ENCODE results near the gene NTSR1.
"Not testable (repeated sequence)": the region's sequence is repeated elsewhere in the genome, so short reads cannot be mapped to it uniquely, and the experiment has no call there.

NTSR1 gene

DNA sequence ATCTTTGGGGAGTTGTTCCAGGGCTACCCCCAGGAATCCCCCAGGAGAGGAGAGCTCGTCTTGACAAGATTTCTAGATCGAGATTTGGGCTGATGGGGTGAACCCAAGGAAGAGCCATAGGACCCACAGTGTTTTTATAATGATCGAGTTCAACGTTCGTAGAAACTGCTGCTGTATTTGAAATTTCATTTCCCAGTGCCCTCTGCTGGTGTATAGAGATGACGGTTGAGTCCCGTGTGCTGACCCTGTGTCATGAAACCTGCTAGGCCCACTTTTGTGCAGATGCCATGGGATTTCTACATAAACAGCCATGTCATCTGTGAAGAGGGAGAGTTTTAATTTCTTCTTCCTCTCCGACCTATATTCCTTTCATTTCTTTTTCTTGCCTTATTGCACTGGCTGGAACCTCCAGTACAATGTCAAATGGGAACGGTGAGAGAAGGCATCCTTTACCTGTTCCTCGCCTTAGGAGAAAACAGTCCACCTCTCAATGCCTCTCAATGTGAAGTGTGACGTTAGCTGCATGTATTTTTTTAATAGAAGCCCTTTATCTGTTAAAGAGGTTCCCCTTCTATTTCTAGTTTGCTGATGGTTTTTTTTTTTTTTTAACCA, 28.6 kb upstream of the NTSR1 start:
- no peak overlapping the region for H3K4me3 ChIP-seq (ENCODE audit: control insufficient read depth, low read depth, low read length)
- no peak for DNase-seq (ENCODE audit: low read depth)
- TF ChIP-seq, protein P1, sequence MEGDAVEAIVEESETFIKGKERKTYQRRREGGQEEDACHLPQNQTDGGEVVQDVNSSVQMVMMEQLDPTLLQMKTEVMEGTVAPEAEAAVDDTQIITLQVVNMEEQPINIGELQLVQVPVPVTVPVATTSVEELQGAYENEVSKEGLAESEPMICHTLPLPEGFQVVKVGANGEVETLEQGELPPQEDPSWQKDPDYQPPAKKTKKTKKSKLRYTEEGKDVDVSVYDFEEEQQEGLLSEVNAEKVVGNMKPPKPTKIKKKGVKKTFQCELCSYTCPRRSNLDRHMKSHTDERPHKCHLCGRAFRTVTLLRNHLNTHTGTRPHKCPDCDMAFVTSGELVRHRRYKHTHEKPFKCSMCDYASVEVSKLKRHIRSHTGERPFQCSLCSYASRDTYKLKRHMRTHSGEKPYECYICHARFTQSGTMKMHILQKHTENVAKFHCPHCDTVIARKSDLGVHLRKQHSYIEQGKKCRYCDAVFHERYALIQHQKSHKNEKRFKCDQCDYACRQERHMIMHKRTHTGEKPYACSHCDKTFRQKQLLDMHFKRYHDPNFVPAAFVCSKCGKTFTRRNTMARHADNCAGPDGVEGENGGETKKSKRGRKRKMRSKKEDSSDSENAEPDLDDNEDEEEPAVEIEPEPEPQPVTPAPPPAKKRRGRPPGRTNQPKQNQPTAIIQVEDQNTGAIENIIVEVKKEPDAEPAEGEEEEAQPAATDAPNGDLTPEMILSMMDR (conservative IDR thresholded peaks at IDR 0.05; ENCODE audit: control insufficient read depth, insufficient read depth, low read depth, low read length): no peak

GRCh38 chr20:62682912-62683517, 25.6 kb upstream of the NTSR1 start:
- TF ChIP-seq, protein P1 (conservative IDR thresholded peaks at IDR 0.05; ENCODE audit: control insufficient read depth, insufficient read depth, low read depth, low read length): no peak
- H3K4me3 ChIP-seq (ENCODE audit: control insufficient read depth, low read depth, low read length): no peak overlapping the region
- DNase-seq (ENCODE audit: low read depth): no peak

- DNase-seq (ENCODE audit: low read depth); H3K4me3 ChIP-seq (ENCODE audit: control insufficient read depth, low read depth, low read length): not testable (repeated sequence)
Measured at GRCh38 chr20:62683660-62684322, 24.8 kb upstream of the NTSR1 start.

DNA sequence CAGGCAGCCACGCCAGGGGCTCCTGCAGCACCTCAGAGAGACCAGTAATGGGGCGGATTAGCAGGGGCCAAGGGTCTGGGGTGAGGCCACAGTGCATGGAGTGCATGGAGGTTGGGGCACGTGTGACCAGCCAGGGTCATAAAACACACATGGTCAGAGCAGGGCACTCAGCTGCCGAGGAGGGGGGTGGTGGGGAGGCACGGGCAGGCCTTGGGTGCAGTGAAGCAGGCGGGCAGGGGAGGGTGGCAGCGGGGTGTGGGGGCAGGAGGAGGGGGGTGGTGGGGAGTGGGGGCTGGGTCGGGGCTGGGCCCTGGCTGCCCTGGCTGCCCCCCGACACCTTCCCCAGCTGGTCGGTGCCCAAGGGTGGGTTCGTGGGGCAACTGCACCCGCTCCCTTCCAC, 23.7 kb upstream of the NTSR1 start:
- H3K4me3 ChIP-seq (ENCODE audit: control insufficient read depth, low read depth, low read length): no peak overlapping the region
- no peak for DNase-seq (ENCODE audit: low read depth)
- TF ChIP-seq, protein P1 (conservative IDR thresholded peaks at IDR 0.05; ENCODE audit: control insufficient read depth, insufficient read depth, low read depth, low read length): no peak

DNA sequence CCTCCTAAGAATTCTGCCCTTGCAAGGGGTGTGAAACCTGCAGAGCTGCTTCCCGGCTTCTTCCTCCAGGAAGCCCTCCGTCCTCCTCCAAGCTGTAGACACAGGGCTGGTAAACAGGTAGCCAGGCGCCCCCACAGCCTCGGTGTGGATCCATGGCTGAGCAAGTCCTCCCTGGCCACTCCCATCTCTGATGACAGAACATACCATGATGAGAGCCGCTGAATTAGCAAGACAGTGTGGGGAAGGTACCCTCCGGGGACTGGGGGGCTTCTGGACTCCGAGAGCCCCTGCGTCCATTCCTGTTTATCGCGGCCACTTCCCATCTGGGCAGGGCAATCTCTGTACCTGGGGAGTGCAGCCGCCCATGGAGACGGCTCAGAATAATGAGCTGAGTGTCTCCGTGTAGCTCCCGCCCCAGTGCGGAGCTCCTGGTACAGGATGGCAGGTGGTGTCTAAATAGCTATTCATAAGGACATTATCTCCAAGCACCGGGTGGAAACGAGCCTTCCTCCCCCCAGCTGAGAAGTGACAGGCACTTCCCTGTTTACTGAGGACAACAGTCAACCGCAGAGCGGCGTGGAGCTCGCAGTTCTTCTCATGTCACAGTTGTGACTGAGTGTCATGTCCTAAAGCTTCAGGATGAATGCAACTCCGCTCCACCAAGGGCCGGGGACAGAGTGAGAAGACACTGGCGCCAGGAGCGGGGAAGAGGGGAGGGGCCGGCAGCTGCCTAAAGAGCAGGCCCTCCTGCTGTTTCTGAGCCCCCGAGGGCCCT, 22.7 kb upstream of the NTSR1 start:
- TF ChIP-seq, protein P1 (conservative IDR thresholded peaks at IDR 0.05; ENCODE audit: control insufficient read depth, insufficient read depth, low read depth, low read length): no peak
- DNase-seq (ENCODE audit: low read depth): no peak
- no peak overlapping the region for H3K4me3 ChIP-seq (ENCODE audit: control insufficient read depth, low read depth, low read length)

DNA sequence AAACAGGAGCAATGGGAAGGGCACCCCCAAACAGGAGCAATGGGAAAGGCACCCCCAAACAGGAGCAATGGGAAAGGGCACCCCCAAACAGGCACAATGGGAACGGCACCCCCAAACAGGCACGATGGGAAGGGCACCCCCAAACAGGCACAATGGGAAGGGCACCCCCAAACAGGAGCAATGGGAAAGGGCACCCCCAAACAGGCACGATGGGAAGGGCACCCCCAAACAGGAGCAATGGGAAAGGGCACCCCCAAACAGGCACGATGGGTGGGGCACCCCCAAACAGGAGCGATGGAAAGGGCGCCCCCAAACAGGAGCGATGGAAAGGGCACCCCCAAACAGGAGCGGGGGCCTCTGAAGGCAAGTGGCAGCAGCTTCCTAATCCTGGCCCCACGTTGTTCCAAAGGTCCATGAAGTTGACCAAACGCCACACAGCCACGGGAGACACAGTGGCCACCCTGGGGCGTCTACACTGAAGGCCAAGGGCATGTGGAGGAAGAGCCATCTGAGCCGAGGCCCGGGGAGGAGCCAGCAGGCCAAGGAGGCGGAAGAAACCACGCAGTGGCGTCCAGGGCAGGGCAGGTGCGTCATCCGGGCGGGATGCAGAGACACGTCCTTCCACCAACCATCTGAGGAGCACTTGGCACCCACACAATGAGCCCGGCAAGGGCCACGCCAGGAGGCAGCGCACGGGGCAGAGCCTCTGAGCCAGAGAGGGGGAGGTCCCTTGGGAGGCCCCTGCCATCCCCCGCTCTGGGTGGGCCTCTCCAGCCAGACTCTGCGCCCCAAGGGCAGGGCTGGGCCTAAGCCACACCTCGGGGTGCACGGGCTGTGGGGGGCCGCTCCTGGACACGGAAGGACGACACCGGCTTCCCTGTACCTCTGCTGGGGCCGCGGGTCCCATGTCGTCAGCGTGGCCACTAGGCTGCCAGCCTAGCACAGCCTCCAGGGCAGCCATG, 21.5 kb upstream of the NTSR1 start:
- no peak for DNase-seq (ENCODE audit: low read depth)
- TF ChIP-seq, protein P1 (conservative IDR thresholded peaks at IDR 0.05; ENCODE audit: control insufficient read depth, insufficient read depth, low read depth, low read length): no peak
- H3K4me3 ChIP-seq (ENCODE audit: control insufficient read depth, low read depth, low read length): no peak overlapping the region
